GM23338 (cell line): ENCODE results near the gene WNT1. TPM values are rescaled to one million over a fixed set of nuclear protein-coding genes. Genes with fewer than 3 reads are reported as not detected.

Source experiments
- ATAC-seq: fragments of 200-7000 bp; cut with Tn5 transposase; 3 replicates; pipeline ENCODE4 v1.9.1; 2020
- DNase-seq: peaks from one replicate; pipeline ENCODE4 v3.0.0-alpha.2; 2015; ENCODE audit warnings: low spot score
- H2AFZ ChIP-seq: fragments of 200-600 bp; sonication (generic); 2 replicates; pipeline ENCODE4 v1.8.0; 2016; ENCODE audit warnings: antibody characterized with exemption, mild to moderate bottlenecking, moderate library complexity
- H3F3A ChIP-seq: fragments of 200-600 bp; sonication (generic); replicated peaks from 2 replicates; pipeline ENCODE4 v1.8.0; 2017; ENCODE audit warnings: antibody characterized with exemption, mixed run types, low read depth
- H3K27ac ChIP-seq: fragments of 200-600 bp; sonication (generic); 2 replicates; pipeline ENCODE4 v1.6.1; 2016; ENCODE audit warnings: low read depth
- H3K27me3 ChIP-seq: fragments of 200-600 bp; sonication (generic); 2 replicates; pipeline ENCODE4 v1.8.0; 2016; ENCODE audit warnings: mild to moderate bottlenecking, mixed run types, moderate library complexity; ENCODE audit not compliant: insufficient read depth
- H3K36me3 ChIP-seq: fragments of 200-600 bp; sonication (generic); 2 replicates; pipeline ENCODE4 v1.8.0; 2016; ENCODE audit warnings: mild to moderate bottlenecking; ENCODE audit not compliant: insufficient read depth
- H3K4me1 ChIP-seq: fragments of 200-600 bp; sonication (generic); 2 replicates; pipeline ENCODE4 v1.8.0; 2016; ENCODE audit warnings: mild to moderate bottlenecking, moderate library complexity; ENCODE audit not compliant: insufficient read depth
- H3K4me2 ChIP-seq: fragments of 200-600 bp; sonication (generic); 2 replicates; pipeline ENCODE4 v1.7.1; 2017; ENCODE audit warnings: mixed run types
- H3K4me3 ChIP-seq: fragments of 200-600 bp; sonication (generic); 2 replicates; pipeline ENCODE4 v1.6.1; 2016; ENCODE audit warnings: mixed run types
- H3K79me2 ChIP-seq: fragments of 200-600 bp; sonication (generic); replicated peaks from 2 replicates; pipeline ENCODE4 v1.8.0; 2017; ENCODE audit warnings: mild to moderate bottlenecking; ENCODE audit not compliant: insufficient read depth
- H3K9me2 ChIP-seq: fragments of 200-600 bp; sonication (generic); 2 replicates; pipeline ENCODE4 v1.8.0; 2017; ENCODE audit not compliant: insufficient read depth
- H4K20me1 ChIP-seq: fragments of 200-600 bp; sonication (generic); replicated peaks from 2 replicates; pipeline ENCODE4 v1.8.0; 2017; ENCODE audit warnings: mild to moderate bottlenecking; ENCODE audit not compliant: insufficient read depth
- H3K27ac Mint-ChIP-seq: 2 replicates; pipeline ENCODE4 v1.8.0; 2020; ENCODE audit warnings: inconsistent platforms, mild to moderate bottlenecking, moderate library complexity, mixed read lengths
- H3K27me3 Mint-ChIP-seq: 3 replicates; pipeline ENCODE4 v1.8.0; 2022; ENCODE audit warnings: low read depth, mild to moderate bottlenecking, moderate library complexity, mixed read lengths, inconsistent platforms; ENCODE audit not compliant: insufficient read depth, poor library complexity
- H3K36me3 Mint-ChIP-seq: 3 replicates; pipeline ENCODE4 v1.8.0; 2021; ENCODE audit warnings: low read depth, mild to moderate bottlenecking, inconsistent platforms, moderate library complexity, mixed read lengths
- H3K4me1 Mint-ChIP-seq: 3 replicates; pipeline ENCODE4 v1.8.0; 2020; ENCODE audit warnings: mild to moderate bottlenecking, inconsistent platforms, mixed read lengths
- H3K4me3 Mint-ChIP-seq: 3 replicates; pipeline ENCODE4 v1.8.0; 2021; ENCODE audit warnings: moderate library complexity, mild to moderate bottlenecking, inconsistent platforms, mixed read lengths
- H3K9me3 Mint-ChIP-seq: 3 replicates; pipeline ENCODE4 v1.8.0; 2020; ENCODE audit warnings: moderate library complexity, mild to moderate bottlenecking, inconsistent platforms, mixed read lengths
- STAT1 ChIP-seq: IDR thresholded peaks from one replicate; pipeline ENCODE4 v1.6.1; 2016; ENCODE audit warnings: antibody characterized with exemption; ENCODE audit not compliant: unreplicated experiment
- polyA plus RNA-seq: library from polyadenylated mRNA; unstranded; fragments of >200 nt; fragmentation: Nextera tagmentation; extraction: Ambion mirVana; gene quantifications from 2 replicates; pipeline ENCODE4 v1.2.1, GENCODE V29; 2016
- total RNA-seq: library from RNA; depleted of rRNA; stranded (reverse); fragments of >200 nt; shearing (Covaris generic); gene quantifications from 2 replicates; pipeline ENCODE4 v1.2.3, GENCODE V29; 2014
- TF ChIP-seq, protein P1 (sequence below): fragments of 250-450 bp; sonication (Bioruptor Pico); IDR thresholded peaks from 2 replicates; pipeline ENCODE4 v1.5.0; 2020; ENCODE audit warnings: mild to moderate bottlenecking, moderate library complexity
- TF ChIP-seq, protein P2 (sequence below), 2 experiments: fragments of 200-600 bp in 1 of 2; sonication (generic) in 1 of 2; conservative IDR thresholded peaks; 2 replicates each; pipeline versions ENCODE4 v1.5.1 to v1.6.1; 2016 to 2017; ENCODE audit warnings: antibody characterized with exemption in 2 of 2, low read depth in 2 of 2, mild to moderate bottlenecking in 2 of 2, moderate library complexity in 1 of 2

WNT1 gene
- total and polyA plus RNA-seq, 2 experiments from 2014 or later, result not detected

DNA sequence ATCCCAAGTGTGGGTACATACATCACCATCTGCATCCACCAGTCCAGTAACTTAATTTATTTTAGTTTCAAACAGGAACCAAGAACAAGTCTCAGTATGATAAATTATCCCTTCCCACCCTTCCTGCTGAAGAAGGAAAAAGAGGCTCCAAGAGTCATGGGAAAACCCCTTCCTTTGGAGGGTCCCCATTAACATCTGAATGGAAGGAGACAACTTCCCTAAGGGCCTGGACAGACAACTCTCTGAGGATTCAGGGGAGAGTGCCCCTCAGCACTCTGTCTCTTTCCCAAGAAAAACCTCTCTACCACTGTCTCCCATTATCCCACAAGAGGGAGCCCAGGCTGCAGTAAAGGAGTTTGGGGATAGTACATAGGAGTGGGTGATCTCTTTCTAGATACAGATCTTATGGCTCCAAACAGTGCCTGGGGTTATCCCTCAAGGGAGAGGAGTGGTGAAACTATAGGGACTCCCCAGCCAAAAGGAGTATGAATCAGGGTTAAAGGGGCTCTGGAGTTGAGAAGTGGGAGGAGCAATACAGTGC, 12.8 kb upstream of the WNT1 start:
- Mint-ChIP-seq H3K36me3 (no peaks in the 10 kb centered on the region), H3K4me1 (peaks cover 50% of the 10 kb centered on the region), H3K27me3 (peaks cover 41% of the 10 kb centered on the region), H3K9me3 (no peaks in the 10 kb centered on the region), H3K4me3 (0 out of 3 replicates have a peak overlapping the region, but pooled peaks have one; percentile 33), H3K27ac (0 out of 2 replicates have a peak overlapping the region, but pooled peaks have one; percentile 94)
- Histone ChIP-seq H3K36me3 (no peaks in the 10 kb centered on the region), H3K4me1 (peaks cover 45% of the 10 kb centered on the region), H3K79me2 (no peaks in the 10 kb centered on the region), H2AFZ (no peak overlapping the region), H3K27me3 (peaks cover 49% of the 10 kb centered on the region), H4K20me1 (no peaks in the 10 kb centered on the region), H3K4me3 (peak overlapping the region; percentile 1; the same call in 1 of the 2 replicates), H3F3A (peaks cover 25% of the 10 kb centered on the region), H3K9me2 (no peaks in the 10 kb centered on the region), H3K27ac (peak overlapping the region; percentile 1; the same call in 1 of the 2 replicates), H3K4me2 (peak overlapping the region; percentile 14)
- TF ChIP-seq, protein P1, sequence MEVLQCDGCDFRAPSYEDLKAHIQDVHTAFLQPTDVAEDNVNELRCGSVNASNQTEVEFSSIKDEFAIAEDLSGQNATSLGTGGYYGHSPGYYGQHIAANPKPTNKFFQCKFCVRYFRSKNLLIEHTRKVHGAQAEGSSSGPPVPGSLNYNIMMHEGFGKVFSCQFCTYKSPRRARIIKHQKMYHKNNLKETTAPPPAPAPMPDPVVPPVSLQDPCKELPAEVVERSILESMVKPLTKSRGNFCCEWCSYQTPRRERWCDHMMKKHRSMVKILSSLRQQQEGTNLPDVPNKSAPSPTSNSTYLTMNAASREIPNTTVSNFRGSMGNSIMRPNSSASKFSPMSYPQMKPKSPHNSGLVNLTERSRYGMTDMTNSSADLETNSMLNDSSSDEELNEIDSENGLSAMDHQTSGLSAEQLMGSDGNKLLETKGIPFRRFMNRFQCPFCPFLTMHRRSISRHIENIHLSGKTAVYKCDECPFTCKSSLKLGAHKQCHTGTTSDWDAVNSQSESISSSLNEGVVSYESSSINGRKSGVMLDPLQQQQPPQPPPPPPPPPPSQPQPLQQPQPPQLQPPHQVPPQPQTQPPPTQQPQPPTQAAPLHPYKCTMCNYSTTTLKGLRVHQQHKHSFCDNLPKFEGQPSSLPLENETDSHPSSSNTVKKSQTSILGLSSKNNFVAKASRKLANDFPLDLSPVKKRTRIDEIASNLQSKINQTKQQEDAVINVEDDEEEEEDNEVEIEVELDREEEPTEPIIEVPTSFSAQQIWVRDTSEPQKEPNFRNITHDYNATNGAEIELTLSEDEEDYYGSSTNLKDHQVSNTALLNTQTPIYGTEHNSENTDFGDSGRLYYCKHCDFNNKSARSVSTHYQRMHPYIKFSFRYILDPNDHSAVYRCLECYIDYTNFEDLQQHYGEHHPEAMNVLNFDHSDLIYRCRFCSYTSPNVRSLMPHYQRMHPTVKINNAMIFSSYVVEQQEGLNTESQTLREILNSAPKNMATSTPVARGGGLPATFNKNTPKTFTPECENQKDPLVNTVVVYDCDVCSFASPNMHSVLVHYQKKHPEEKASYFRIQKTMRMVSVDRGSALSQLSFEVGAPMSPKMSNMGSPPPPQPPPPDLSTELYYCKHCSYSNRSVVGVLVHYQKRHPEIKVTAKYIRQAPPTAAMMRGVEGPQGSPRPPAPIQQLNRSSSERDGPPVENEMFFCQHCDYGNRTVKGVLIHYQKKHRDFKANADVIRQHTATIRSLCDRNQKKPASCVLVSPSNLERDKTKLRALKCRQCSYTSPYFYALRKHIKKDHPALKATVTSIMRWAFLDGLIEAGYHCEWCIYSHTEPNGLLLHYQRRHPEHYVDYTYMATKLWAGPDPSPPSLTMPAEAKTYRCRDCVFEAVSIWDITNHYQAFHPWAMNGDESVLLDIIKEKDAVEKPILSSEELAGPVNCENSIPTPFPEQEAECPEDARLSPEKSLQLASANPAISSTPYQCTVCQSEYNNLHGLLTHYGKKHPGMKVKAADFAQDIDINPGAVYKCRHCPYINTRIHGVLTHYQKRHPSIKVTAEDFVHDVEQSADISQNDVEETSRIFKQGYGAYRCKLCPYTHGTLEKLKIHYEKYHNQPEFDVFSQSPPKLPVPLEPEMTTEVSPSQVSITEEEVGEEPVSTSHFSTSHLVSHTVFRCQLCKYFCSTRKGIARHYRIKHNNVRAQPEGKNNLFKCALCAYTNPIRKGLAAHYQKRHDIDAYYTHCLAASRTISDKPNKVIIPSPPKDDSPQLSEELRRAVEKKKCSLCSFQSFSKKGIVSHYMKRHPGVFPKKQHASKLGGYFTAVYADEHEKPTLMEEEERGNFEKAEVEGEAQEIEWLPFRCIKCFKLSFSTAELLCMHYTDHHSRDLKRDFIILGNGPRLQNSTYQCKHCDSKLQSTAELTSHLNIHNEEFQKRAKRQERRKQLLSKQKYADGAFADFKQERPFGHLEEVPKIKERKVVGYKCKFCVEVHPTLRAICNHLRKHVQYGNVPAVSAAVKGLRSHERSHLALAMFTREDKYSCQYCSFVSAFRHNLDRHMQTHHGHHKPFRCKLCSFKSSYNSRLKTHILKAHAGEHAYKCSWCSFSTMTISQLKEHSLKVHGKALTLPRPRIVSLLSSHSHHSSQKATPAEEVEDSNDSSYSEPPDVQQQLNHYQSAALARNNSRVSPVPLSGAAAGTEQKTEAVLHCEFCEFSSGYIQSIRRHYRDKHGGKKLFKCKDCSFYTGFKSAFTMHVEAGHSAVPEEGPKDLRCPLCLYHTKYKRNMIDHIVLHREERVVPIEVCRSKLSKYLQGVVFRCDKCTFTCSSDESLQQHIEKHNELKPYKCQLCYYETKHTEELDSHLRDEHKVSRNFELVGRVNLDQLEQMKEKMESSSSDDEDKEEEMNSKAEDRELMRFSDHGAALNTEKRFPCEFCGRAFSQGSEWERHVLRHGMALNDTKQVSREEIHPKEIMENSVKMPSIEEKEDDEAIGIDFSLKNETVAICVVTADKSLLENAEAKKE, result peak; percentile 55
- TF ChIP-seq STAT1, result no peak
- TF ChIP-seq, protein P2, sequence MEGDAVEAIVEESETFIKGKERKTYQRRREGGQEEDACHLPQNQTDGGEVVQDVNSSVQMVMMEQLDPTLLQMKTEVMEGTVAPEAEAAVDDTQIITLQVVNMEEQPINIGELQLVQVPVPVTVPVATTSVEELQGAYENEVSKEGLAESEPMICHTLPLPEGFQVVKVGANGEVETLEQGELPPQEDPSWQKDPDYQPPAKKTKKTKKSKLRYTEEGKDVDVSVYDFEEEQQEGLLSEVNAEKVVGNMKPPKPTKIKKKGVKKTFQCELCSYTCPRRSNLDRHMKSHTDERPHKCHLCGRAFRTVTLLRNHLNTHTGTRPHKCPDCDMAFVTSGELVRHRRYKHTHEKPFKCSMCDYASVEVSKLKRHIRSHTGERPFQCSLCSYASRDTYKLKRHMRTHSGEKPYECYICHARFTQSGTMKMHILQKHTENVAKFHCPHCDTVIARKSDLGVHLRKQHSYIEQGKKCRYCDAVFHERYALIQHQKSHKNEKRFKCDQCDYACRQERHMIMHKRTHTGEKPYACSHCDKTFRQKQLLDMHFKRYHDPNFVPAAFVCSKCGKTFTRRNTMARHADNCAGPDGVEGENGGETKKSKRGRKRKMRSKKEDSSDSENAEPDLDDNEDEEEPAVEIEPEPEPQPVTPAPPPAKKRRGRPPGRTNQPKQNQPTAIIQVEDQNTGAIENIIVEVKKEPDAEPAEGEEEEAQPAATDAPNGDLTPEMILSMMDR (conservative IDR thresholded peaks at IDR 0.05; ENCODE audit: low read depth in 2 of 2), result peak; percentile 56 to 66
- DNase-seq, result peak; percentile 88
- peak; percentile 74 for ATAC-seq
